Keratinocyte (primary cell): ENCODE results near the gene UQCRHL.

Source experiments
- EZH2 ChIP-seq: IDR thresholded peaks from one replicate; pipeline ENCODE4 v1.6.1; 2012; ENCODE audit warnings: inconsistent platforms, mild to moderate bottlenecking, low read length, moderate library complexity
- TF ChIP-seq, protein P1 (sequence below), 3 experiments: IDR thresholded peaks in 1 of 3; conservative IDR thresholded peaks in 1 of 3; optimal IDR thresholded peaks in 1 of 3; 2 replicates in 2 of 3; 3 replicates in 1 of 3; pipeline versions ENCODE3 to v1.5.1; 2011; ENCODE audit warnings: low read length in 3 of 3, mild to moderate bottlenecking in 3 of 3, moderate library complexity in 2 of 3, control low read depth in 1 of 3, inconsistent platforms in 1 of 3; ENCODE audit not compliant: insufficient read depth in 2 of 3; ENCODE audit errors: extremely low read depth in 1 of 3

DNA sequence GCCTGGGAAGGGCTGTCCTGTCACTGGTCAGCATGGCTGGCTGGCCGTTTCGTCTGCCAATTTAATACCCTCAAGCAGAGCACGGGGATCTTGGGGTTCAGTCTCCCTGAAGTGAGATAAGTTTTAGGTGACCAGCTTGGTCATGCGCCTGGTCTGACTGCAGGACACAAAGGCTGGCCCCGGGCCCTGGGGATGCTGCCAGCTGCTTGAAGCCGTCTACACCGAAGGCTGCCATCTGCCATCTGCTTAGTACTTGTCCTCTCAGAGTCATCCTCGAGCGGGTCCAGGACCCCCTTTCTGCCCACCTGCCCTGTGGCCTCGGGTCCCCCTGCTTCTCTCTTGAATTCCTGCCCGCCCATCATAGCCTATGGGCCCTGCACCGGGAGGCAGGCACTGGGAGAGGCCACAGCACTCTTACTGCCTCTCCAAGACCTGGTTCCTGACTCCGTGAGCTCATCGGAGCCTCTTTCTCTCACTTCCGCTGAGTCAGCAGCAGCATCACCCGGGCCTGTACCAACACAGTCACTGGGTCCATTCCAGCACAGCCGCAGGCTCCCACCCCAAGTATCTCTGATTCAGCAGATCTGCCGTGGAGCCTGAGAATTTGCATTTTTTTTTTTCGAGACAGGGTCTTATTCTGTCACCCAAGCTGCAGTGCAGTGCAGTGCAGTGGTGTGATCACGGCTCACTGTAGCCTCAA lies 41.8 kb downstream of the UQCRHL start:
- TF ChIP-seq, protein P1, sequence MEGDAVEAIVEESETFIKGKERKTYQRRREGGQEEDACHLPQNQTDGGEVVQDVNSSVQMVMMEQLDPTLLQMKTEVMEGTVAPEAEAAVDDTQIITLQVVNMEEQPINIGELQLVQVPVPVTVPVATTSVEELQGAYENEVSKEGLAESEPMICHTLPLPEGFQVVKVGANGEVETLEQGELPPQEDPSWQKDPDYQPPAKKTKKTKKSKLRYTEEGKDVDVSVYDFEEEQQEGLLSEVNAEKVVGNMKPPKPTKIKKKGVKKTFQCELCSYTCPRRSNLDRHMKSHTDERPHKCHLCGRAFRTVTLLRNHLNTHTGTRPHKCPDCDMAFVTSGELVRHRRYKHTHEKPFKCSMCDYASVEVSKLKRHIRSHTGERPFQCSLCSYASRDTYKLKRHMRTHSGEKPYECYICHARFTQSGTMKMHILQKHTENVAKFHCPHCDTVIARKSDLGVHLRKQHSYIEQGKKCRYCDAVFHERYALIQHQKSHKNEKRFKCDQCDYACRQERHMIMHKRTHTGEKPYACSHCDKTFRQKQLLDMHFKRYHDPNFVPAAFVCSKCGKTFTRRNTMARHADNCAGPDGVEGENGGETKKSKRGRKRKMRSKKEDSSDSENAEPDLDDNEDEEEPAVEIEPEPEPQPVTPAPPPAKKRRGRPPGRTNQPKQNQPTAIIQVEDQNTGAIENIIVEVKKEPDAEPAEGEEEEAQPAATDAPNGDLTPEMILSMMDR (optimal IDR thresholded peaks at IDR 0.05 in 1 of 3, IDR thresholded peaks at IDR 0.05 in 1 of 3, conservative IDR thresholded peaks at IDR 0.05 in 1 of 3; ENCODE audit: extremely low read depth in 1 of 3, insufficient read depth in 2 of 3, low read length in 3 of 3), result no peak
- no peak for TF ChIP-seq EZH2
